SK-N-SH treated with all-trans-retinoic acid at 6 μM for 48 hours (cell line): ENCODE measurements around the gene AMPH.

Experiments used
- BACH2 ChIP-seq: fragments of 250-450 bp; sonication (Bioruptor Pico); IDR thresholded peaks from 2 replicates; pipeline ENCODE4 v1.9.0; 2021; ENCODE audit warnings: mild to moderate bottlenecking, borderline replicate concordance
- CSDC2 ChIP-seq: fragments of 250-450 bp; sonication (Bioruptor Pico); IDR thresholded peaks from 2 replicates; pipeline ENCODE4 v1.5.0; 2020; ENCODE audit warnings: mild to moderate bottlenecking, moderate library complexity
- ISL1 ChIP-seq: fragments of 250-450 bp; sonication (Bioruptor Pico); IDR thresholded peaks from 2 replicates; pipeline ENCODE4 v2.1.2; 2022; ENCODE audit warnings: mild to moderate bottlenecking, moderate library complexity
- SNAI2 ChIP-seq: fragments of 250-450 bp; sonication (Bioruptor Pico); IDR thresholded peaks from 2 replicates; pipeline ENCODE4 v1.5.0; 2020; ENCODE audit warnings: mild to moderate bottlenecking, moderate library complexity
- TCF4 ChIP-seq: fragments of 250-450 bp; sonication (Bioruptor Pico); IDR thresholded peaks from 2 replicates; pipeline ENCODE4 v1.8.0; 2021; ENCODE audit warnings: mild to moderate bottlenecking, moderate library complexity, borderline replicate concordance
- ZC3H10 ChIP-seq: fragments of 250-450 bp; sonication (Bioruptor Pico); IDR thresholded peaks from 2 replicates; pipeline ENCODE4 v1.5.1; 2021; ENCODE audit warnings: mild to moderate bottlenecking, moderate library complexity

DNA sequence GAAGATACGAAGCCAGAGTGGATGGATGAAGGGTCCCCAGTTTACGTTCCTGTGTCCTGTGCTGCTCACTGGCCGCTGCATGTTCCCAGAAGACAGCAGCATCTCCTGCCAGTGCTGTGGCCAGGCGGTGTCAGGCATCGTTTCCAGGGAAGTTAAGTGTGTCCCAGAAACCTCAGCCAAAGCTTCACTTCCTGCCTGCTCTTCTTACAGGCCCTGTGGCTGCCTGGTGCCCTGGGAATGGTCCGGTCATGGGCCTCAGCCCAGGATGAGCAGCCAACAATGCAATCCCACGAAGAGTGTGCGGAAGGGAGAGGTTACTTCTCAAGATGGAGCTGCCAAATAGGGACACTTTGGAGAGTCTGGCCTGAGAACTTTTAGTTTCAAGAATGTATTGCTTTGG lies 258.0 kb downstream of the AMPH start:
- TF ChIP-seq BACH2 (CRISPR knock-in tag) (no peak), TCF4 (CRISPR knock-in tag) (no peak), ISL1 (CRISPR knock-in tag) (no peak), SNAI2 (CRISPR knock-in tag) (no peak), CSDC2 (CRISPR knock-in tag) (no peak), ZC3H10 (CRISPR knock-in tag) (no peak)
